NCI-H187 (cell line): ENCODE measurements around the gene TSEN15.

ENCODE experiments used
- DNase-seq, 2 experiments: peaks; one replicate each; lab custom pipeline; 2025; lab: John Stamatoyannopoulos, UW

The TSEN15 gene

DNA sequence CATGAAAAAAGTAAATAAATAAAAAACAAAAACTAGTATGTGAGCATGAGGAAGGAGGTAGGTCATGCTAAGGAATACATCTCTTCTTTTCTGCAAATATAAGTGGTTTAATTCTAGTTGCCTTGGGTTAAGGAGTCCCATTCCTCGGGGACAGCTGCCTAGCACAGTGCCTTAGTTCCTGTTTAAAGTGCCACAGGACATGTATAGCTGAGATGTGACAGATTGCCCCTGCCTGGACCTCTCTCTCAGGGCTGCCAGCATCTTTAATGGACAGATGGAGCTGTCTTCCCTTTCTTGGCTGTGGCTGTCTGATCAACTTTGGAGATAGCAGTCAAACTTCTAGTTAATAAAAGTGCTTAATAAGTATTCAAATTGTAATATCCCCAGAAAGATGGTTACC lies 50.0 kb downstream of the TSEN15 start:
- no peak for DNase-seq

DNA sequence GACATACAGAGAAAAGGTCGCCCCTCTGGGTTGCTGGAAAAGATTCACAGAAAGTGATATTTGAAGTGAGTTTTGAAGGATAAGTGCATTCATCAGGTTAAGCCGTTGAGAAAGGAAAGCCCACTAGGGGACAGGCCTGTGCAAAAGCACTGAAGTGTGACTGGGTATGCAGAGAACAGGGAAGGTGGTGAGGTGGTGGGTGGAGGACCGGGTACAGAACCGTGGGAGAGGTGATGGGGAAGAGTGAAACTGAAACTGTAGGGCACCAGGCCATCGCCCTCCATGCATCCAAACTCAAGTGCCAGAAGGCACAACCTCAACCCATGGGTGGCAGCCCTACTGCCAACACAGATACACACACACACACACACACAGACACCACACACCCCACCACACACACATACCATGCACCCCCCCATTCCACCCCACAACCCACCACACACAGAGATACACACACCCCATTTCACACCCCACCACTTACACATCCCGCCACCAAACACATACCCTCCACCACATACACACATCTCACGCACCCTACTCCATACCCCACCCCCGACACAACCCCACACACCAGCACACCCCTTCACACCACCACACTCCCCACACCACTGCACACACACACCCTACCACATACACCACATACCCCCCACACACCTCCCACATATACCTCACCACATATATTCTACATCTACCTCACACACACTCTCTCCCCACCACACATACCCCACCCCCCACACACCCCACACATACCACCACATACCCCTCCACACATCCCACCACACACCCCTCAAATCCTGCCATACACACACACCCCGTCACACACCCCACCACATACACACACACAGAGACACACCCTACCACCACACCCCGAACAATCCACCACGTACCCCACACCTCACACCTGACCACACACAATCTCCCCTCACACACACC lies 59.0 kb downstream of the TSEN15 start:
- DNase-seq, result no peak

DNA sequence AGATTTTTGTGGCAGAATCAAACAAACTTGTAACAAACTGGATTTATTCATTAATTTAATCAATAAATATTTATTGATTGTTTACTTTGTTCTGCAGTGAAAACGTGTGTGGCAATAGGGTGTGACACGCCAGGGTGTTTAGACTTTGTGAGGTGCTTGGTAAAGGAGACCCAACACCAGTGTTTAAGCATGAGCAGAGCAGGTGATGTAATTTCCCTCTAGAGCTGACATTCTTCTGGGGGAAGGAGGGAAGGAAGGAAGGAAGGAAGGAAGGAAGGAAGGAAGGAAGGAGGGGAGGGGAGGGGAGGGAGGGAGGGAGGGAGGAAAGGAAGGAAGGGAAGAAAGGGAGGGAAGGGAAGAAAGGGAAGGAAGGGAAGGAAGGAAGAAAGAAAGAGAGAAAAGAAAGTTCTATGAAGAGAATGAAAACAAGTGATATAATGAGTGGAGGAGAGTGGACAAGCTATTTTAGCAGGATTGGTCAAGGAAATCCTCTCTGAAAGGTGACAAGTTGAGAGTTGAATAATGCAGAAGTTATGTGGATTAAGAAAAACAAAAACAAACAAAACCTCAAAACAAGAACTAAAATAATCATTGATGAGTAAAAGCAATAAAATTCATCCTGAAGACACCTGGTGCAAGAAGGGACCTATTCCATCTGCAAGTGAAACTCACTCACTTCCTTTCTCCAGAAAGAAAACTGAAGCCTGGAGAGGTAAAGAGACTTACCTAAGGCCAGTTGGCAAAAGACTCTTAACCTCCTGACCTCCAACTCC lies 60.8 kb downstream of the TSEN15 start:
- DNase-seq, result no peak

DNA sequence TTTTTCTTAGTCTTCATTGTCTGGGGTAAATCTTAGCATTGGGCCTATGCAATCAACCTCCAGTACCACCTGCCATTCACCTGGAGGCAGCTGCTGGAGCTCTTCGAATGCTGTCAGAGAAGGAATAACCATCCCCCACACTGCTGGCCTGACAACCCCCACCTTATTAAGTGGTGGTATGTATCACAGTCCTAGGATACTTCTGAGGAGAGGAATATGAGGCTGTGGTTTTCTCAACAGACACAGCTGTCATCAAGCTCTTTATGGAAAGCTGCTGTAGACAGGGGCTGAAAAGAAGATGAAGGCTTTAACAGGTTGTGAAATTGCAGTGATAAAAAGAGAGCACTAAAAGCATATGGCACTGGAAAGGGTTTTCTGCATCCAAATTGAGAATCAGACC lies 61.7 kb downstream of the TSEN15 start:
- no peak for DNase-seq

DNA sequence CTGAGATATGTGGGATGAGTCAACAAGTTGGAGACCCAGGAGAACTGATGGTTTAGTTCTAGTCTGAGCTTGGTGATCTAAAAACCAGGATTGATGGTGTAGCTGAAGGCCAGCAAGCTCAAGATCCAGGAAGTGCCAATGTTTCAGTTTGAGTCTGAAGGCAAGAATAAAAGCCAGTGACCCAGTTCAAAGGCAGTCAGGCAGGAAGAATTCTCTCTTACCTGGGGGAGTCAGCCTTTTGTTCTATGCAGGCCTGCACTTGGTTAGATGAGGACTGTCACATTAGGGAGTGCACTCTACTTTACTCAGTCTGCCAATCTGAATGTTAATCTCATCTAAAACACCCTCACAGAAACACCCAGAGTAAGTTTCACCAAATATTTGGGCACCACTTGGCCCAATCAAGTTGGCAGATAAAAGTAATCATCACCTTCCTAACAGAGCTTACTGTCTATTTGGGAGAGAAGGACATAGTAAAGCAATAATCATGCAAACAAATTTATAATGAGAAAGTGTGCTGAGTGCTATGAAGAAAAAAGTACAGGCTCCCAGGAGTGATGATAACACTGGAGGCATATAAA lies 63.4 kb downstream of the TSEN15 start:
- no peak for DNase-seq

DNA sequence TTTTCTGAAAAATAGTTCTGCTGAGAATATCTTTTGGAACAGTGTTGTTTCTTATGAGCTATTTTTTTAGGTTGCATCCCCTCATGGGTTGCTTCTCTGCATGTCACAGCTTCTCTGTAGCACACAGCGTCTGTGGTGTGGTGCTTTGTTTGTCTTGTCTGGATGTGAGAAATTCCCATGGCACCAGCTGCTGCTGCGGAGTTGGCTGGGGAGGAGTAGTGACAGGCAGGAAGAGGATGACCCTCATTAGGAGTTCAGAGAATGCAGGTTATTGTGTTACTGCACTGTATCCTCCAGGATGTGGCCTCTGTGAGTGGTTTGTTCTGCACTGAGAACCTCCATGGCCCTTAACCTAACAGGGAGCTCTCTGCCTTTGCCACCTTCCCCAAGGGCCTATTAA lies 64.8 kb downstream of the TSEN15 start:
- no peak for DNase-seq

DNA sequence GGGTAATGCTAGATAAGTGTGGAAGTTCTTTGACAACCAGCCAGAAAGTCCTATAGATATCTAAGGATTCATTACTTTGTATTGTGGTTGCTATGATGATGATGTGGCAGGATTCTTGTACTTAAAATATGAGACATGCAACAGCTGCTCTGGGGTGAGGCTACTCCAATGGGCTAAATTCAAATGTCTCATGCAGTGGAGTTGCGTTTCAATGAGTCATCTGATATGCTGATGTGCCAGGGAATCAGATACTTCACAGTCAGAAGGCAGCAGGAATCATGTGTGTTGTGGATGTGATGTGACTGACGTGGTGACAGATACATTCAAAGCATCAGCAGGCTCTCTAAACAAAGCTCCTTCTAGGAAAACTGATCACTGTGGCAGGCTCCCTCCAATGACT lies 66.5 kb downstream of the TSEN15 start:
- DNase-seq, result no peak
